Left hindlimb (tissue), 1 donor: Measurements from ENCODE around the gene FOXK1.

ENCODE experiments used
- DNase-seq: peaks from one replicate; pipeline ENCODE4 v3.0.0-alpha.2; 2018

The FOXK1 gene

GRCh38 chr7:4699841-4700240 is 17.7 kb downstream of the FOXK1 start:
- no peak for DNase-seq

GRCh38 chr7:4700577-4701235 is 18.6 kb downstream of the FOXK1 start:
- no peak for DNase-seq

- DNase-seq: no peak
Measured at GRCh38 chr7:4702961-4703512, 20.9 kb downstream of the FOXK1 start.

GRCh38 chr7:4703532-4703931 is 21.4 kb downstream of the FOXK1 start:
- DNase-seq: no peak

- DNase-seq: no peak
Measured at GRCh38 chr7:4706384-4707216, 24.5 kb downstream of the FOXK1 start.

GRCh38 chr7:4707217-4707741 is 25.2 kb downstream of the FOXK1 start:
- no peak for DNase-seq

GRCh38 chr7:4707980-4708411 is 25.9 kb downstream of the FOXK1 start:
- DNase-seq: no peak

- DNase-seq: no peak
Measured at GRCh38 chr7:4709187-4709586, 27.1 kb downstream of the FOXK1 start.

GRCh38 chr7:4711093-4711492 is 29.0 kb downstream of the FOXK1 start:
- no peak for DNase-seq

GRCh38 chr7:4711634-4712033 is 29.5 kb downstream of the FOXK1 start:
- no peak for DNase-seq

- DNase-seq: no peak
Measured at GRCh38 chr7:4712281-4713182, 30.4 kb downstream of the FOXK1 start.

- DNase-seq: no peak
Measured at GRCh38 chr7:4713183-4713784, 31.2 kb downstream of the FOXK1 start.

- no peak for DNase-seq
Measured at GRCh38 chr7:4714161-4714700, 32.1 kb downstream of the FOXK1 start.

GRCh38 chr7:4714767-4715409 is 32.8 kb downstream of the FOXK1 start:
- no peak for DNase-seq

- no peak for DNase-seq
Measured at GRCh38 chr7:4715410-4715776, 33.3 kb downstream of the FOXK1 start.

GRCh38 chr7:4716946-4717795 is 35.1 kb downstream of the FOXK1 start:
- no peak for DNase-seq

- DNase-seq: no peak
Measured at GRCh38 chr7:4718075-4718474, 36.0 kb downstream of the FOXK1 start.

GRCh38 chr7:4720225-4720624 is 38.1 kb downstream of the FOXK1 start:
- DNase-seq: no peak

GRCh38 chr7:4722308-4722707 is 40.2 kb downstream of the FOXK1 start:
- DNase-seq: no peak

GRCh38 chr7:4722960-4723630 is 41.0 kb downstream of the FOXK1 start:
- DNase-seq: no peak
